ENCODE data around the gene TTC21A.
"Not testable (repeated sequence)": the region's sequence is repeated elsewhere in the genome, so short reads cannot be mapped to it uniquely, and the experiment has no call there.

TTC21A gene, protein sequence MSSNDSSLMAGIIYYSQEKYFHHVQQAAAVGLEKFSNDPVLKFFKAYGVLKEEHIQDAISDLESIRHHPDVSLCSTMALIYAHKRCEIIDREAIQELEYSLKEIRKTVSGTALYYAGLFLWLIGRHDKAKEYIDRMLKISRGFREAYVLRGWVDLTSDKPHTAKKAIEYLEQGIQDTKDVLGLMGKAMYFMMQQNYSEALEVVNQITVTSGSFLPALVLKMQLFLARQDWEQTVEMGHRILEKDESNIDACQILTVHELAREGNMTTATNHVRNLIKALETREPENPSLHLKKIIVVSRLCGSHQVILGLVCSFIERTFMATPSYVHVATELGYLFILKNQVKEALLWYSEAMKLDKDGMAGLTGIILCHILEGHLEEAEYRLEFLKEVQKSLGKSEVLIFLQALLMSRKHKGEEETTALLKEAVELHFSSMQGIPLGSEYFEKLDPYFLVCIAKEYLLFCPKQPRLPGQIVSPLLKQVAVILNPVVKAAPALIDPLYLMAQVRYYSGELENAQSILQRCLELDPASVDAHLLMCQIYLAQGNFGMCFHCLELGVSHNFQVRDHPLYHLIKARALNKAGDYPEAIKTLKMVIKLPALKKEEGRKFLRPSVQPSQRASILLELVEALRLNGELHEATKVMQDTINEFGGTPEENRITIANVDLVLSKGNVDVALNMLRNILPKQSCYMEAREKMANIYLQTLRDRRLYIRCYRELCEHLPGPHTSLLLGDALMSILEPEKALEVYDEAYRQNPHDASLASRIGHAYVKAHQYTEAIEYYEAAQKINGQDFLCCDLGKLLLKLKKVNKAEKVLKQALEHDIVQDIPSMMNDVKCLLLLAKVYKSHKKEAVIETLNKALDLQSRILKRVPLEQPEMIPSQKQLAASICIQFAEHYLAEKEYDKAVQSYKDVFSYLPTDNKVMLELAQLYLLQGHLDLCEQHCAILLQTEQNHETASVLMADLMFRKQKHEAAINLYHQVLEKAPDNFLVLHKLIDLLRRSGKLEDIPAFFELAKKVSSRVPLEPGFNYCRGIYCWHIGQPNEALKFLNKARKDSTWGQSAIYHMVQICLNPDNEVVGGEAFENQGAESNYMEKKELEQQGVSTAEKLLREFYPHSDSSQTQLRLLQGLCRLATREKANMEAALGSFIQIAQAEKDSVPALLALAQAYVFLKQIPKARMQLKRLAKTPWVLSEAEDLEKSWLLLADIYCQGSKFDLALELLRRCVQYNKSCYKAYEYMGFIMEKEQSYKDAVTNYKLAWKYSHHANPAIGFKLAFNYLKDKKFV (N-terminal part only)

DNA sequence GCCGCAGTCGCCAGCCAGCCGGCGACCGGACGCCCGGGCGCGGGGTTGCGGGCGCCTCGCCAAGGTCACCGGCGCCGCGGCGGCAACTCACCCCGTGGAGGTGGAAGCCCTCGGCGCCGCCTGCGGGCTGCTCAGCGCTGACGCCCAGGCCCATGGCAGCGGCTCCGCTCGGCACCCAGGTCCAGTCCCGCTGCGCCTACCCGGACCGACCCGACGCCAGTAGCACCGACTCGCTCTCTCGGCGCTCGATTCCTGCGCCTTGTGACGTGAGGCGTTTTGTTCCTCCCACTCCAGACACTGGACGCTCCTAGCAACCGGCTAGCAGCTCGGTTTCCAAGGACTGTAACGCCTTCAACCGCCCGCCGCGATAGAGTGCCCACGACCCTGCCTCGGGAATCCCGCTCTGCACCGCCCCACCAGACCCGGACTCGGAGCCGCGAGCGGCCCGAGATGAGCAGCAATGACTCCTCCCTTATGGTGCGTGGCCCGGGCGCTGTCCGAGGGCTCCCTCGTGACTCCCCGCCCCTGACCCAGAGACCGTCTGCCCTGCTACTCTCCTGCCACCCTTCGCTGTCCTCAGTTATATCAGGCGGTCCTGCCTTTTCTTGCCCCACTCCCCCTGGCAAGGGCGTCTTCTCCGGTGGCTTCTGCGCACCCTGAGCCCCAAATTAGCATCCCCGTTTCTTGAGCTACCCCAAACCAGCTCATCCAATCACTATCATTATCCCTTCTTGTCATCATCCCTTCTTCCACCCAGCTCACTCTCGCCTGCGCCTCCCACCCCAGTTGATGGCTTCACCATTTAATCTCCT, at the start of gene TTC21A, which contains the start of gene GORASP1:
TTC21A (plus strand) TSS at position 293 of the 812 bp plus-strand sequence; CDS start at position 451, 158 bp downstream.
GORASP1 (minus strand) TSS at position 240 of the 812 bp plus-strand sequence; CDS start at position 154, 86 bp downstream.
- DNase-seq (ENCODE audit: low read depth in 3 of 3), result peak; percentile 24 to 66 (median 34)

DNA sequence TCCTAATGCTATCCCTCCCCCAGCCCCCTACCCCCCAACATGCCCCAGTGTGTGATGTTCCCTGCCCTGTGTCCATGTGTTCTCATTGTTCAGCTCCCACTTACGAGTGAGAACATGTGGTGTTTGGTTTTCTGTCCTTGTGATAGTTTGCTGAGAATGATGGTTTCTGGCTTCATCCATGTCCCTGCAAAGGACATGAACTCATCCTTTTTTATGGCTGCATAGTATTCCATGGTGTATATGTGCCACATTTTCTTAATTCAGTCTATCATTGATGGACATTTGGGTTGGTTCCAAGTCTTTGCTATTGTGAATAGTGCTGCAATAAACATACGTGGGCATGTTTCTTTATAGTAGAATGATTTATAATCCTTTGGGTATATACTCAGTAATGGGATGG, 46.3 kb upstream of the TTC21A start:
- not testable (repeated sequence) for DNase-seq (ENCODE audit: low read depth in 3 of 3)

DNA sequence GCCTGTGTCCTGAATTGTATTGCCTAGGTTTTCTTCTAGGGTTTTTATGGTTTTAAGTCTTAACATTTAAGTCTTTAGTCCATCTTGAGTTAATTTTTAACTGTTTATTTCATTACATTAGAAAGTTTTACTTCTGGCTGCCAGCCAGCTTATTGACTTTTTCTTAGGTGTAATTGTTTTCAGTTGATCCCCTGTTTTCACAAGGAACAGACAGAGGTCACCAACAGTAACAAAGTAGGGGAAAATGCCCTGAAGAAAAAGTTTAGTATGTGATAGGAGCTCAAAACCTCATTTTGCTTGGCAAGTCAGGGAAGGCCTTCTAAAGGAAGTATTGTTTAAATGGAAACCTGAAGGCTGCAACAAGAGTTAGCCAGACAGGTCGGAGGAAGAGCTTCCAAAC, 45.3 kb upstream of the TTC21A start:
- no peak for DNase-seq (ENCODE audit: low read depth in 3 of 3)

DNA sequence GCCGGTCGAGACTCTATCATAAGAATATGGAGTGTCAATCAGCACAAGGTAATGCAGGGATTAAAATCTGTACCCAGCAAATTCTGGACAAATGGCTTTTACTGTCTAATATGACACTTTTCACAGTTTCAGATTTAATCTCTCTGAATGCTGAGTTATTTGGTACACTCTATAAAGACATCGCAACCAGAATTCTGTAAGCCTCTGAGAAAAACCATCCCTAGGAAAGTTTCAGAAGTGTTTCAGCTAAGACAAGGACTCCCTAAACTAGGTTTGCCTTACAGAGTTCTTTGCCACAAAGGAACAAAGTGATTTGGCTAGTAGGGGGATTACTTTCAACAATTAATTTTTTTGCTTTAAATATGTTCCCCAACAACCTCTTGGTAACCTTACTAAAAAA, 44.3 kb upstream of the TTC21A start:
- DNase-seq (ENCODE audit: low read depth in 3 of 3), result no peak

DNA sequence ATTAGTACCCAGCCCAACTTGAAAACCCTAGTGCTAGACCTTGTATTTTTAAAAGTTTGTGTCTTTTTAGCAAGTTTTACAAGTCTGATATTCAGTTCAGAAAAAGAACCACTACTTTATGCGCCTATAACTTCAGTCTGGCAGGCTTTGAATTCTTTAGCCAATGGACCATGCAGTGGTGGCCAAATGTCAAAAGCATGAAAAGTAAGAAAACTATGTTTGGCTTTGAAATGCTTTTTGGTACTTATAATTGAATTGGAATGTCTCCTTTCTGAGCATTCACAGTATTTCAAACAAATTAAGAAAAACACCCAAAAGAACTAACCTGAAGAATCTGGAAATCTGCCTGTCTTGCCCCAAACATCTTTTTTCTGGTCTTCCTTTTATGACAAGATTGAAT, 42.8 kb upstream of the TTC21A start:
- DNase-seq (ENCODE audit: low read depth in 3 of 3), result no peak

DNA sequence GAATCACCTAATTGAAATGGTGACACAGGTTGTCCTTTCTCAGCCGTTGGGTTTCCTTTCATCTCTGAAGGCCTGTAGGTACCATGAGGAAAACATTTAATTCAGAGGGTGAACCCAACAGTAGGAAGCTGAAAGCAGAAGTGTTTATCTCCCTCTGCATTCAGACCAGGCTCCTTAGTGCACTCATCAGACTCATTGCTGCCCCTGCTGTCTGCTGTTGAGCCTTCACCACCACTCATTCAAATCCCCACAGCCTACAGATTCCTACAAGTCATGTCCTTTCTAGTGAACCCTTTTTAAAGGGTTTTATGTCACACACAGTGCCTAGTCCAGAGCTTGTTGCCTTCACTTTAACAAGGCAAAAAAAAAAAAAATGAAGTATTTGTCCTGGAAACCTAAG, 42.3 kb upstream of the TTC21A start:
- no peak for DNase-seq (ENCODE audit: low read depth in 3 of 3)

DNA sequence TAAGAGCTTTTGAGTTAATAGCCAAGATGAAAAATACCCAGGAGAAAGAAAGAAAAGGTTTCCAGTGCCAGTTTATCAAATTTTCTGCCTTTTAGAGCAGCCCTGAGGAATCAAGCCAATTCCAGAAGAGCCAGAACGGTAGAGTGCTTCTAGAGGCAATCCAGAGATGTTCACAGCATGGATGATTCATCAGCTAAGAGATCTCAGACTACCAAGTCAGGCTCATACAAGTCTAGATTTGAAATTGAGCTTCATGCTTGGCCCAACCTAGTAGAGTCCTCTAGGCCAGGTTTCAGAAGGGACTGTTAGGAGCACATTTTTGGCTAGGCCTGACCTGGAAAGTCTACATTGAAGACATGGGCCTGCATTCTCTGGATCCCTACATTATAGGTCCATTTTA, 40.2 kb upstream of the TTC21A start:
- no peak for DNase-seq (ENCODE audit: low read depth in 3 of 3)

DNA sequence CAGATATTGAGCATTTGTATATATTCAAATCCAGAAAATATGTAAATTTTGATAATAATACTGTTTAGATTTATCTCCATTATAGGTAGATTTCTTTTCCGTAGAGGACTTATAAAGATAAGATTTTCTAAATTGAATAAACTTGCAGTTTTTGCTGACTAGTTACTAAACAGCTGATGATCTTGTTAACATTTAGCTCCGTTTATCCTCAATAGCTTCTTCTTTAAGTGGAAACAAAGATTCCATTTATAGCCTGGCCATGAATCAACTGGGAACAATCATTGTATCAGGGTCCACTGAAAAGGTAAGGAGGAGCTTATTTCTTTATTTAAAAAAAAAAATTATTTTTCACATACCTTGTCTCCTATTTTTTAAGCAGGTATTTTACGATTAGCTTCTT, 38.9 kb upstream of the TTC21A start:
- DNase-seq (ENCODE audit: low read depth in 3 of 3), result no peak

DNA sequence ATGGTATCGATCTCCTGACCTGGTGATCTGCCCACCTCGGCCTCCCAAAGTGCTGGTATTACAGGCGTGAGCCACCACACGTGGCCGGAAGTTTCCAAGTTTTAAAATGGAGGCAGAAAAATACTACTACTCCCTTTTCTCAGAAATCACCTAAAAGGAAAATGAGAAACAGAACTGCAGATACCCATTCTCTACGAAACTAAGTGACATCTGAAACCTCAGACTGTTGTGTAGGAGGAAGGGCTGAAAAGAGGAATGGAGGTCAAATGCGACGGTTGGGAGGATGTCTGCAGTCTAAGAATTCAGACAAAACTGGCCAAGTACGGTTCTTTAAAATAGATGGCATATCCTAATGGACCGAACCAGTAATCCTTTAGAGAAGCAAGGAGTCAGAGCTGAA, 31.6 kb upstream of the TTC21A start:
- no peak for DNase-seq (ENCODE audit: low read depth in 3 of 3)

DNA sequence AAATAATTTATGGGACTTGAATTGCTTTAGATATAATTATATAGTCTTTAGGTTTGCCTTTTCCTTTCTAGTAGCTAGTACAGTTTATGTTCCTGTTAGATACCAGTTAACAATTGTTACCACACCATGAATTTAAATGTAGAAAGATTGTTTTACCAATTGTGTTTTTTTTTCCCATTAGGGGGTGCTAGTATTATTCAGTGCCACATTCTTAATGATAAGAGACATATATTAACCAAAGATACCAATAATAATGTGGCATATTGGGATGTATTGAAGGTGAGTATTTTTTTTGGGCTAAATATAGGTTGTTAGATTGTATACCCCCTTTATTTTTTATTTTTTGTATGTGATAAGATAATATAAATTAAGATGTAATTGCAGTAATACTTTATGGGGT, 27.9 kb upstream of the TTC21A start:
- no peak for DNase-seq (ENCODE audit: low read depth in 3 of 3)

DNA sequence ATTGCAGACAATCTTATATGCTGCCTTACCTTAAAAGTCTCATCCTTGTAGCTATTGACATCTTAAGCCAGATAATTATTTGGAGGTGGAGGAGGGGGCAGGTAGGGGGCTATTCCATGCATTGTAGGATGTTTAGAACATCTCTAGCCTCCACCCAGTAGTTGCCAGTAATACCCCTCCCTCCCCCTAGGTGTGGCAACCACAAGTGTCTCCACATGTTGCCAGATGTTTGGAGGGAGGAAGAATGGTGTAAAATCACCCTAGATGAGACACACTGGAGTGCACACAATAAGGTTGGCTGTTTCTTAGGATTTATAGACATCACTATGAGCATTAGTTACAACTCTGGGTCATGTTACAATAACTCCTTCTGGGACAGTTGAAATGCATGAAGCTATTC, 27.5 kb upstream of the TTC21A start:
- DNase-seq (ENCODE audit: low read depth in 3 of 3), result no peak

DNA sequence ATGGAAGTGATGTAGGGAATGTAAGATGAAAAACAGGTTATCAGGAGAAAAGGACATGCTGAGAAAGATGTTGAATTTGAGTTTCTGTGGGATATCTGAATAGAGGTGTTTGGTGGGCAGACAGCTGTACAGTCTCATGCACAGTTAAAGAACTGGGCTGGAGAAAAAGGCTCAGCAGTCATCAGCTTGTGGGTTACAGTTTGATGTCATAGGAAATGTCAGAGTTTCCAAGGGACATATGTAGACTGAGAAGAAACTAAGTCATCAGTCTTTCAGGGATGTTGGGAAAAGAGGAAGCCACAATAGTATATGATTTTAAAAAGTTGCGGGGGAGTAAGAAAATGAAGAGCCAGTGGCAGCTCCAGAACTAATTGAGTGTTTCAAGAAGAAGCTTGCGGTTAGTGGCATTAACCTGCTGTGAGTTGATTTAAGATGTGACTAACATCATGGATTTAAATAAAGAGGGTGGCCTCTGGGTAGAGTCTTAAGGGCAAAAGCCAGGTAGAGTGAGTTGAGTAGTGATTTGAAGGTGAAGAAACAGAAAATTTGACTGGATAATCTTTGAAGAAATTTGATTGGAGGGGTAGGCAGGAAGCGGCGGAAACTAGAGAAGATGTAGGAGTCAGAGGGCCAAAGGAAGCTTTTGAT, 24.7 kb upstream of the TTC21A start:
- DNase-seq (ENCODE audit: low read depth in 3 of 3), result no peak

DNA sequence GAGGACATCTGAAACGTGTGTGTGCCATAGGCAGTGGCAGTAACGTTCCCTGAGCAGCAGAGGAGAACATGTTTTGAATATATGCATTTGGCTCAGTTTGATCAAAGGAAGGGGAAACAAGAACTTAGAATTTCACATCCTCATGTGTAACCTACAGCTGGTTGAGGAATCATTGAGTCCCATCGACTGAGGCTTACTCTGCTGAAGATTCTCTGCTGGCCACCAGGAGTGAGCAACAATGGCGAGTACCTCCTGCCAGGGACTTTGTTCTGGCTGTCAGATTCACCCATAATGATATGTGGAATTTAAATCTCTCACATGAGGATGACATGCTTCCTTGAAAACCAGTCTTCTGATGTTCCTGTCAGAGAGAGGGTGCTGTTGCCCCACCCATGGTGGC, 21.3 kb upstream of the TTC21A start:
- no peak for DNase-seq (ENCODE audit: low read depth in 3 of 3)

DNA sequence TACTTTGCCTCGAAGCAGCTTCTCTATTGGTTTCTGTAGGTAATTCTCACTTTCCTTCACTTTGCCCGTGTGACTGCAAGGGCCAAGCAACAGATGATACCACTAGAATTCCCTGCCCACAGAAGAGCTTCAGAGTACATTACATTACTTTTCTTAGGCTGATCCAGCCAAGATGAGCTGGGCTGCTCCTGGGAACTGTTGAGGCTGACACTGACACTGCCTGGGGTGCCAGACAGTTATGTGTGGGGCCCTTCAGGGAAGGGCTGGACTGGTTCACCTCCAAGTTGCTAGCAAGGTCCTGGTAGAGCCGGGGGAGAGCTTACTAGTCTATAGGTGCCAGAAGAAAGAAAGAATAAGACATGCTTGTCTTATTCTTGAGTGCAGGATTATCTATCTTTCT, 19.0 kb upstream of the TTC21A start:
- DNase-seq (ENCODE audit: low read depth in 3 of 3), result no peak

DNA sequence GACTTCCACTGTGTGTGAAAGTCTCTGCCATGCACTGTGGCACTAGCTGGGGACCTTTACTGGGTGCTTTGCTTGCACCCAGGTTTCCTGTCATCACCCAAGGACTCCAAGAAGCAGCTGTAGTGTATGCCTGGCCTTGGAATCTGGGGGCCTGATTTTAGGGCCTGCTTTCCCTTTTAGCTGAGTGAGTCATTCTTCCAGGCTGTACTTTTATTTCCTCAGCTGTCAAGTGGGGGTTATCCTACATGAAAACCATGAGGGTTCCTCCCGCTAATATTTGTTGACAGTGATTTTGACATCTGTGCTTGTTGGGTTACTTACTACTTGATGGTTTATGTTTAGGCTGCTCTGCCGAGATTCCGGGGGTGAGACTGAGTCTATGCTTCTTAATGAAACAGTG, 18.6 kb upstream of the TTC21A start:
- no peak for DNase-seq (ENCODE audit: low read depth in 3 of 3)

DNA sequence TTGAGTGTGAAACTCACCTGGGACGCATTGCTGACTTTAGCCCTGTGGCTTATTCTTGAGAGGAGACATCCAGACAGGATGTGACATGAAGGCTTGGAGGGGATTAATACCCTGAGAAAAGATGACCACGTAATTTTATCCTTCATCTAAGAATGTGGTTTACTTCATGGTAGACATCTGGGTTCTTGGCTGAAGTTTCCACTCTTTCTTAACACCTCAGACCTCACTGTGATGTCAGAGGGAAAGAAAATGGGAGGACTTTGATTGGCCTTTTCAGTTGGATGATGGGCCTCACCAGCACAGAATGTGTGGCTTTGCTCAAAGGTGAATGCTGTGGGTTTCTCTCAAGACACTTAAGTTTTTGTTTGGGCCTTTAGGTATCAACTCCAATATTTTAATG, 16.6 kb upstream of the TTC21A start:
- no peak for DNase-seq (ENCODE audit: low read depth in 3 of 3)

DNA sequence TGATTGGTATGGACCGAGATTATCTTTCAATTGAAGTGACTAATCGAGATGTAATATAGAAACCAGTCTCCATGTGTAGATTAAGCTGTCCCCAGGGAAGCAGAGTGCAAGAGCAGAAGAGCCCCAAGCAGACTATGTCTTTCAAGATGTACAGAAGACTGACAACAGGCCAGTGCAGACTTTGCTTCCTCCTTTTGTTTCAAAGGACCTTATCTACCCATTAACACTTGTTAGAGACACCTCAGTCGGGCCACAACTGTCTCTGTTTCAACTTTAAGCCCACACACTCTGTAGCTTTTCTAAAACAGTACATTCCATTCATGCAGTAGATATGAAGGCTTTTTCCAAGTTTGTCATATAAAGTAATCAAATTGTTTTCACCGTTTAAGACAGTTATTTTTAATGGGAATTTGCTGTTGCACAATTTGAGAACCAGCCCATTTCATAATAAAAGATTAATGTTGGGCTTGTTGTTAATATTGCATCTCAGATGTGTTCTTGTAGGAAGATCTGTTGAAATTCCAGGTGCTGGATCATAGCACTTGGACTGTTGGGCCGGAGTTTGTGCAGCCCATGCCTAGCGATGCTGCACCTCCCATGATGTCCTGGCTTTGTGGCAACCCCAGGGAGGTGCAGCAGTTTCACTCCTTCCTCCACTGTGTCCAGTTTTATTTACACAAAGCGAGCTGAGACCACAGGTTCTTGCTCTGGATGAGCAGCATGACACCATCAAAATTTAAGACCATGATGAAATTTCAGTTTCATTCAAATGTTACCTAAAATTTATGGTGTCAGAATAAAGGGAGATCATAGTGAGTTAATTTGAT, 12.4 kb upstream of the TTC21A start:
- DNase-seq (ENCODE audit: low read depth in 3 of 3), result no peak

DNA sequence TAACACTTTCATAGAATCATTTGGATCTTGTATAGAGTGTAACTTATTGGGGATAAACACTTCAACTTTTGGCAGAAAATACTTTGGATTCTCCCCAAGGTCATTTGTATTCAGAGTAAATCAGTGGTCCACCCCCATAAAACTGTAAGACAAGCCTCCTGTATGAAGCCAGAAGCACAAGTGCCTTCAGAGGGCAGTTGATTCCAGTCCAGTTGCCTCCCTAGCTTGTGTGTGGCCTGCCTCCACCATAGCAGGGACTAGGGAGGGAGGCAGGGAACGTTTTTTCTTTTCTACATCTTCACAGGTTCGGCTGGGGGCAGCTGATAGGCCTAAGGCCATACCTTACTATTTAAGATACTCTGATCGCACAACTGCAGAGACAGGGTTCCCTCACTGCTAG, 11.7 kb upstream of the TTC21A start:
- DNase-seq (ENCODE audit: low read depth in 3 of 3), result no peak

DNA sequence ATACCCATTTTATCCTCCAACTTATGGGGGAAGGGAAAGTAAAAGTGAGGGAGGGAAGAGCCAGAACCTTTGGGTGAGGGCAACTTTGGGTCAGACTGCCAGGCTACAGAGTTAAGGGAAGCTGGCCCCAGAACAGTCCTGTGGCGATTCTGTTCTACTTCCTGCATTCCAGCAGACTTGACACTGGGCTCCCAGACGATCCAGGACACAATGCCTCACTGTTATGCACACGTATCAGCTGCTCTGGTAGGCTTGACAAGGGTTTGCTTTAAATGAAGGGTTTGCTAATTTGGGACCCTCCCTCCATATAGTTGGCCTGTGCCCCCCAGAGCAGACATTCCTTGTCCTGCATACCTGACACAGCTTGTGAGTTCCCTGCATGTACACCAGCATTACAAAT, 10.7 kb upstream of the TTC21A start:
- no peak for DNase-seq (ENCODE audit: low read depth in 3 of 3)
